ENCODE data around the gene RCOR3.
A peak's percentile ranks its signal among the peaks of the same experiment; 100 is the strongest.

Gene RCOR3

GRCh38 chr1:211352985-211353515, 93.9 kb downstream of the RCOR3 start:
- TF ChIP-seq ZNF8 (CRISPR knock-in tag; IDR thresholded peaks at IDR 0.05) (no peak), TOX (CRISPR knock-in tag; IDR thresholded peaks at IDR 0.05; ENCODE audit: borderline replicate concordance) (no peak), ARNTL (CRISPR knock-in tag; IDR thresholded peaks at IDR 0.05; ENCODE audit: borderline replicate concordance, low read depth) (no peak), TSHZ2 (CRISPR knock-in tag; IDR thresholded peaks at IDR 0.05) (no peak), CSDC2 (CRISPR knock-in tag; IDR thresholded peaks at IDR 0.05) (no peak), CSRNP3 (CRISPR knock-in tag; IDR thresholded peaks at IDR 0.05) (no peak), SNAI2 (CRISPR knock-in tag; IDR thresholded peaks at IDR 0.05) (no peak), RARB (CRISPR knock-in tag; IDR thresholded peaks at IDR 0.05) (no peak), PATZ1 (CRISPR knock-in tag; IDR thresholded peaks at IDR 0.05; ENCODE audit: borderline replicate concordance) (no peak), ZC3H10 (CRISPR knock-in tag; IDR thresholded peaks at IDR 0.05) (no peak), ZNF565 (CRISPR knock-in tag; conservative IDR thresholded peaks at IDR 0.05; ENCODE audit: low read depth) (no peak), GLIS3 (CRISPR knock-in tag; IDR thresholded peaks at IDR 0.05) (no peak)
- ATAC-seq, result peak; percentile 83

- ATAC-seq, result no peak
- TF ChIP-seq BACH2 (CRISPR knock-in tag; IDR thresholded peaks at IDR 0.05; ENCODE audit: borderline replicate concordance), result no peak
- TF ChIP-seq ESRRG (CRISPR knock-in tag; IDR thresholded peaks at IDR 0.05), result no peak
- TF ChIP-seq CREB5 (CRISPR knock-in tag; IDR thresholded peaks at IDR 0.05; ENCODE audit: low read depth), result no peak
- TF ChIP-seq OSR1 (CRISPR knock-in tag; IDR thresholded peaks at IDR 0.05), result no peak
- no peak for TF ChIP-seq RARB (CRISPR knock-in tag; IDR thresholded peaks at IDR 0.05)
- TF ChIP-seq ZNF70 (CRISPR knock-in tag; IDR thresholded peaks at IDR 0.05), result no peak
- TF ChIP-seq CSRNP3 (CRISPR knock-in tag; IDR thresholded peaks at IDR 0.05), result no peak
These were observed 94.5 kb downstream of the RCOR3 start for GRCh38 chr1:211353562-211354212.

- no peak for ATAC-seq
- no peak for TF ChIP-seq ZFP30 (CRISPR knock-in tag; IDR thresholded peaks at IDR 0.05)
- no peak for TF ChIP-seq ARNTL (CRISPR knock-in tag; IDR thresholded peaks at IDR 0.05; ENCODE audit: borderline replicate concordance, low read depth)
- no peak for TF ChIP-seq ZFP3 (CRISPR knock-in tag; IDR thresholded peaks at IDR 0.05)
- no peak for TF ChIP-seq CREB5 (CRISPR knock-in tag; IDR thresholded peaks at IDR 0.05; ENCODE audit: low read depth)
- no peak for TF ChIP-seq PATZ1 (CRISPR knock-in tag; IDR thresholded peaks at IDR 0.05; ENCODE audit: borderline replicate concordance)
- no peak for TF ChIP-seq SNAI2 (CRISPR knock-in tag; IDR thresholded peaks at IDR 0.05)
- TF ChIP-seq TSHZ2 (CRISPR knock-in tag; IDR thresholded peaks at IDR 0.05), result no peak
- no peak for TF ChIP-seq BACH2 (CRISPR knock-in tag; IDR thresholded peaks at IDR 0.05; ENCODE audit: borderline replicate concordance)
- no peak for TF ChIP-seq ZNF70 (CRISPR knock-in tag; IDR thresholded peaks at IDR 0.05)
These were observed 96.7 kb downstream of the RCOR3 start for GRCh38 chr1:211355873-211356272.

Measured in SK-N-SH treated with all-trans-retinoic acid at 6 μM for 48 hours (cell line).